GM10847 (cell line): Measurements from ENCODE around the gene TTC21A.

ENCODE experiments used
- POLR2A ChIP-seq: IDR thresholded peaks from 2 replicates; pipeline ENCODE4 v1.6.1; 2011; ENCODE audit not compliant: insufficient read length; ENCODE audit errors: extremely low read depth

TTC21A gene, protein sequence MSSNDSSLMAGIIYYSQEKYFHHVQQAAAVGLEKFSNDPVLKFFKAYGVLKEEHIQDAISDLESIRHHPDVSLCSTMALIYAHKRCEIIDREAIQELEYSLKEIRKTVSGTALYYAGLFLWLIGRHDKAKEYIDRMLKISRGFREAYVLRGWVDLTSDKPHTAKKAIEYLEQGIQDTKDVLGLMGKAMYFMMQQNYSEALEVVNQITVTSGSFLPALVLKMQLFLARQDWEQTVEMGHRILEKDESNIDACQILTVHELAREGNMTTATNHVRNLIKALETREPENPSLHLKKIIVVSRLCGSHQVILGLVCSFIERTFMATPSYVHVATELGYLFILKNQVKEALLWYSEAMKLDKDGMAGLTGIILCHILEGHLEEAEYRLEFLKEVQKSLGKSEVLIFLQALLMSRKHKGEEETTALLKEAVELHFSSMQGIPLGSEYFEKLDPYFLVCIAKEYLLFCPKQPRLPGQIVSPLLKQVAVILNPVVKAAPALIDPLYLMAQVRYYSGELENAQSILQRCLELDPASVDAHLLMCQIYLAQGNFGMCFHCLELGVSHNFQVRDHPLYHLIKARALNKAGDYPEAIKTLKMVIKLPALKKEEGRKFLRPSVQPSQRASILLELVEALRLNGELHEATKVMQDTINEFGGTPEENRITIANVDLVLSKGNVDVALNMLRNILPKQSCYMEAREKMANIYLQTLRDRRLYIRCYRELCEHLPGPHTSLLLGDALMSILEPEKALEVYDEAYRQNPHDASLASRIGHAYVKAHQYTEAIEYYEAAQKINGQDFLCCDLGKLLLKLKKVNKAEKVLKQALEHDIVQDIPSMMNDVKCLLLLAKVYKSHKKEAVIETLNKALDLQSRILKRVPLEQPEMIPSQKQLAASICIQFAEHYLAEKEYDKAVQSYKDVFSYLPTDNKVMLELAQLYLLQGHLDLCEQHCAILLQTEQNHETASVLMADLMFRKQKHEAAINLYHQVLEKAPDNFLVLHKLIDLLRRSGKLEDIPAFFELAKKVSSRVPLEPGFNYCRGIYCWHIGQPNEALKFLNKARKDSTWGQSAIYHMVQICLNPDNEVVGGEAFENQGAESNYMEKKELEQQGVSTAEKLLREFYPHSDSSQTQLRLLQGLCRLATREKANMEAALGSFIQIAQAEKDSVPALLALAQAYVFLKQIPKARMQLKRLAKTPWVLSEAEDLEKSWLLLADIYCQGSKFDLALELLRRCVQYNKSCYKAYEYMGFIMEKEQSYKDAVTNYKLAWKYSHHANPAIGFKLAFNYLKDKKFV (N-terminal part only)

DNA sequence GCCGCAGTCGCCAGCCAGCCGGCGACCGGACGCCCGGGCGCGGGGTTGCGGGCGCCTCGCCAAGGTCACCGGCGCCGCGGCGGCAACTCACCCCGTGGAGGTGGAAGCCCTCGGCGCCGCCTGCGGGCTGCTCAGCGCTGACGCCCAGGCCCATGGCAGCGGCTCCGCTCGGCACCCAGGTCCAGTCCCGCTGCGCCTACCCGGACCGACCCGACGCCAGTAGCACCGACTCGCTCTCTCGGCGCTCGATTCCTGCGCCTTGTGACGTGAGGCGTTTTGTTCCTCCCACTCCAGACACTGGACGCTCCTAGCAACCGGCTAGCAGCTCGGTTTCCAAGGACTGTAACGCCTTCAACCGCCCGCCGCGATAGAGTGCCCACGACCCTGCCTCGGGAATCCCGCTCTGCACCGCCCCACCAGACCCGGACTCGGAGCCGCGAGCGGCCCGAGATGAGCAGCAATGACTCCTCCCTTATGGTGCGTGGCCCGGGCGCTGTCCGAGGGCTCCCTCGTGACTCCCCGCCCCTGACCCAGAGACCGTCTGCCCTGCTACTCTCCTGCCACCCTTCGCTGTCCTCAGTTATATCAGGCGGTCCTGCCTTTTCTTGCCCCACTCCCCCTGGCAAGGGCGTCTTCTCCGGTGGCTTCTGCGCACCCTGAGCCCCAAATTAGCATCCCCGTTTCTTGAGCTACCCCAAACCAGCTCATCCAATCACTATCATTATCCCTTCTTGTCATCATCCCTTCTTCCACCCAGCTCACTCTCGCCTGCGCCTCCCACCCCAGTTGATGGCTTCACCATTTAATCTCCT is at the start of gene TTC21A, which contains the start of gene GORASP1:
TTC21A (plus strand) TSS at position 293 of the 812 bp plus-strand sequence; CDS start at position 451, 158 bp downstream.
GORASP1 (minus strand) TSS at position 240 of the 812 bp plus-strand sequence; CDS start at position 154, 86 bp downstream.
- peak; percentile 51 for TF ChIP-seq POLR2A

DNA sequence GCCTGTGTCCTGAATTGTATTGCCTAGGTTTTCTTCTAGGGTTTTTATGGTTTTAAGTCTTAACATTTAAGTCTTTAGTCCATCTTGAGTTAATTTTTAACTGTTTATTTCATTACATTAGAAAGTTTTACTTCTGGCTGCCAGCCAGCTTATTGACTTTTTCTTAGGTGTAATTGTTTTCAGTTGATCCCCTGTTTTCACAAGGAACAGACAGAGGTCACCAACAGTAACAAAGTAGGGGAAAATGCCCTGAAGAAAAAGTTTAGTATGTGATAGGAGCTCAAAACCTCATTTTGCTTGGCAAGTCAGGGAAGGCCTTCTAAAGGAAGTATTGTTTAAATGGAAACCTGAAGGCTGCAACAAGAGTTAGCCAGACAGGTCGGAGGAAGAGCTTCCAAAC is 45.3 kb upstream of the TTC21A start:
- no peak for TF ChIP-seq POLR2A

DNA sequence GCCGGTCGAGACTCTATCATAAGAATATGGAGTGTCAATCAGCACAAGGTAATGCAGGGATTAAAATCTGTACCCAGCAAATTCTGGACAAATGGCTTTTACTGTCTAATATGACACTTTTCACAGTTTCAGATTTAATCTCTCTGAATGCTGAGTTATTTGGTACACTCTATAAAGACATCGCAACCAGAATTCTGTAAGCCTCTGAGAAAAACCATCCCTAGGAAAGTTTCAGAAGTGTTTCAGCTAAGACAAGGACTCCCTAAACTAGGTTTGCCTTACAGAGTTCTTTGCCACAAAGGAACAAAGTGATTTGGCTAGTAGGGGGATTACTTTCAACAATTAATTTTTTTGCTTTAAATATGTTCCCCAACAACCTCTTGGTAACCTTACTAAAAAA is 44.3 kb upstream of the TTC21A start:
- TF ChIP-seq POLR2A = no peak

DNA sequence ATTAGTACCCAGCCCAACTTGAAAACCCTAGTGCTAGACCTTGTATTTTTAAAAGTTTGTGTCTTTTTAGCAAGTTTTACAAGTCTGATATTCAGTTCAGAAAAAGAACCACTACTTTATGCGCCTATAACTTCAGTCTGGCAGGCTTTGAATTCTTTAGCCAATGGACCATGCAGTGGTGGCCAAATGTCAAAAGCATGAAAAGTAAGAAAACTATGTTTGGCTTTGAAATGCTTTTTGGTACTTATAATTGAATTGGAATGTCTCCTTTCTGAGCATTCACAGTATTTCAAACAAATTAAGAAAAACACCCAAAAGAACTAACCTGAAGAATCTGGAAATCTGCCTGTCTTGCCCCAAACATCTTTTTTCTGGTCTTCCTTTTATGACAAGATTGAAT is 42.8 kb upstream of the TTC21A start:
- no peak for TF ChIP-seq POLR2A

DNA sequence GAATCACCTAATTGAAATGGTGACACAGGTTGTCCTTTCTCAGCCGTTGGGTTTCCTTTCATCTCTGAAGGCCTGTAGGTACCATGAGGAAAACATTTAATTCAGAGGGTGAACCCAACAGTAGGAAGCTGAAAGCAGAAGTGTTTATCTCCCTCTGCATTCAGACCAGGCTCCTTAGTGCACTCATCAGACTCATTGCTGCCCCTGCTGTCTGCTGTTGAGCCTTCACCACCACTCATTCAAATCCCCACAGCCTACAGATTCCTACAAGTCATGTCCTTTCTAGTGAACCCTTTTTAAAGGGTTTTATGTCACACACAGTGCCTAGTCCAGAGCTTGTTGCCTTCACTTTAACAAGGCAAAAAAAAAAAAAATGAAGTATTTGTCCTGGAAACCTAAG is 42.3 kb upstream of the TTC21A start:
- TF ChIP-seq POLR2A = no peak

DNA sequence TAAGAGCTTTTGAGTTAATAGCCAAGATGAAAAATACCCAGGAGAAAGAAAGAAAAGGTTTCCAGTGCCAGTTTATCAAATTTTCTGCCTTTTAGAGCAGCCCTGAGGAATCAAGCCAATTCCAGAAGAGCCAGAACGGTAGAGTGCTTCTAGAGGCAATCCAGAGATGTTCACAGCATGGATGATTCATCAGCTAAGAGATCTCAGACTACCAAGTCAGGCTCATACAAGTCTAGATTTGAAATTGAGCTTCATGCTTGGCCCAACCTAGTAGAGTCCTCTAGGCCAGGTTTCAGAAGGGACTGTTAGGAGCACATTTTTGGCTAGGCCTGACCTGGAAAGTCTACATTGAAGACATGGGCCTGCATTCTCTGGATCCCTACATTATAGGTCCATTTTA is 40.2 kb upstream of the TTC21A start:
- no peak for TF ChIP-seq POLR2A

DNA sequence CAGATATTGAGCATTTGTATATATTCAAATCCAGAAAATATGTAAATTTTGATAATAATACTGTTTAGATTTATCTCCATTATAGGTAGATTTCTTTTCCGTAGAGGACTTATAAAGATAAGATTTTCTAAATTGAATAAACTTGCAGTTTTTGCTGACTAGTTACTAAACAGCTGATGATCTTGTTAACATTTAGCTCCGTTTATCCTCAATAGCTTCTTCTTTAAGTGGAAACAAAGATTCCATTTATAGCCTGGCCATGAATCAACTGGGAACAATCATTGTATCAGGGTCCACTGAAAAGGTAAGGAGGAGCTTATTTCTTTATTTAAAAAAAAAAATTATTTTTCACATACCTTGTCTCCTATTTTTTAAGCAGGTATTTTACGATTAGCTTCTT is 38.9 kb upstream of the TTC21A start:
- TF ChIP-seq POLR2A = no peak

DNA sequence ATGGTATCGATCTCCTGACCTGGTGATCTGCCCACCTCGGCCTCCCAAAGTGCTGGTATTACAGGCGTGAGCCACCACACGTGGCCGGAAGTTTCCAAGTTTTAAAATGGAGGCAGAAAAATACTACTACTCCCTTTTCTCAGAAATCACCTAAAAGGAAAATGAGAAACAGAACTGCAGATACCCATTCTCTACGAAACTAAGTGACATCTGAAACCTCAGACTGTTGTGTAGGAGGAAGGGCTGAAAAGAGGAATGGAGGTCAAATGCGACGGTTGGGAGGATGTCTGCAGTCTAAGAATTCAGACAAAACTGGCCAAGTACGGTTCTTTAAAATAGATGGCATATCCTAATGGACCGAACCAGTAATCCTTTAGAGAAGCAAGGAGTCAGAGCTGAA is 31.6 kb upstream of the TTC21A start:
- TF ChIP-seq POLR2A = no peak

DNA sequence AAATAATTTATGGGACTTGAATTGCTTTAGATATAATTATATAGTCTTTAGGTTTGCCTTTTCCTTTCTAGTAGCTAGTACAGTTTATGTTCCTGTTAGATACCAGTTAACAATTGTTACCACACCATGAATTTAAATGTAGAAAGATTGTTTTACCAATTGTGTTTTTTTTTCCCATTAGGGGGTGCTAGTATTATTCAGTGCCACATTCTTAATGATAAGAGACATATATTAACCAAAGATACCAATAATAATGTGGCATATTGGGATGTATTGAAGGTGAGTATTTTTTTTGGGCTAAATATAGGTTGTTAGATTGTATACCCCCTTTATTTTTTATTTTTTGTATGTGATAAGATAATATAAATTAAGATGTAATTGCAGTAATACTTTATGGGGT is 27.9 kb upstream of the TTC21A start:
- no peak for TF ChIP-seq POLR2A

DNA sequence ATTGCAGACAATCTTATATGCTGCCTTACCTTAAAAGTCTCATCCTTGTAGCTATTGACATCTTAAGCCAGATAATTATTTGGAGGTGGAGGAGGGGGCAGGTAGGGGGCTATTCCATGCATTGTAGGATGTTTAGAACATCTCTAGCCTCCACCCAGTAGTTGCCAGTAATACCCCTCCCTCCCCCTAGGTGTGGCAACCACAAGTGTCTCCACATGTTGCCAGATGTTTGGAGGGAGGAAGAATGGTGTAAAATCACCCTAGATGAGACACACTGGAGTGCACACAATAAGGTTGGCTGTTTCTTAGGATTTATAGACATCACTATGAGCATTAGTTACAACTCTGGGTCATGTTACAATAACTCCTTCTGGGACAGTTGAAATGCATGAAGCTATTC is 27.5 kb upstream of the TTC21A start:
- no peak for TF ChIP-seq POLR2A

DNA sequence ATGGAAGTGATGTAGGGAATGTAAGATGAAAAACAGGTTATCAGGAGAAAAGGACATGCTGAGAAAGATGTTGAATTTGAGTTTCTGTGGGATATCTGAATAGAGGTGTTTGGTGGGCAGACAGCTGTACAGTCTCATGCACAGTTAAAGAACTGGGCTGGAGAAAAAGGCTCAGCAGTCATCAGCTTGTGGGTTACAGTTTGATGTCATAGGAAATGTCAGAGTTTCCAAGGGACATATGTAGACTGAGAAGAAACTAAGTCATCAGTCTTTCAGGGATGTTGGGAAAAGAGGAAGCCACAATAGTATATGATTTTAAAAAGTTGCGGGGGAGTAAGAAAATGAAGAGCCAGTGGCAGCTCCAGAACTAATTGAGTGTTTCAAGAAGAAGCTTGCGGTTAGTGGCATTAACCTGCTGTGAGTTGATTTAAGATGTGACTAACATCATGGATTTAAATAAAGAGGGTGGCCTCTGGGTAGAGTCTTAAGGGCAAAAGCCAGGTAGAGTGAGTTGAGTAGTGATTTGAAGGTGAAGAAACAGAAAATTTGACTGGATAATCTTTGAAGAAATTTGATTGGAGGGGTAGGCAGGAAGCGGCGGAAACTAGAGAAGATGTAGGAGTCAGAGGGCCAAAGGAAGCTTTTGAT is 24.7 kb upstream of the TTC21A start:
- TF ChIP-seq POLR2A = no peak

DNA sequence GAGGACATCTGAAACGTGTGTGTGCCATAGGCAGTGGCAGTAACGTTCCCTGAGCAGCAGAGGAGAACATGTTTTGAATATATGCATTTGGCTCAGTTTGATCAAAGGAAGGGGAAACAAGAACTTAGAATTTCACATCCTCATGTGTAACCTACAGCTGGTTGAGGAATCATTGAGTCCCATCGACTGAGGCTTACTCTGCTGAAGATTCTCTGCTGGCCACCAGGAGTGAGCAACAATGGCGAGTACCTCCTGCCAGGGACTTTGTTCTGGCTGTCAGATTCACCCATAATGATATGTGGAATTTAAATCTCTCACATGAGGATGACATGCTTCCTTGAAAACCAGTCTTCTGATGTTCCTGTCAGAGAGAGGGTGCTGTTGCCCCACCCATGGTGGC is 21.3 kb upstream of the TTC21A start:
- no peak for TF ChIP-seq POLR2A

DNA sequence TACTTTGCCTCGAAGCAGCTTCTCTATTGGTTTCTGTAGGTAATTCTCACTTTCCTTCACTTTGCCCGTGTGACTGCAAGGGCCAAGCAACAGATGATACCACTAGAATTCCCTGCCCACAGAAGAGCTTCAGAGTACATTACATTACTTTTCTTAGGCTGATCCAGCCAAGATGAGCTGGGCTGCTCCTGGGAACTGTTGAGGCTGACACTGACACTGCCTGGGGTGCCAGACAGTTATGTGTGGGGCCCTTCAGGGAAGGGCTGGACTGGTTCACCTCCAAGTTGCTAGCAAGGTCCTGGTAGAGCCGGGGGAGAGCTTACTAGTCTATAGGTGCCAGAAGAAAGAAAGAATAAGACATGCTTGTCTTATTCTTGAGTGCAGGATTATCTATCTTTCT is 19.0 kb upstream of the TTC21A start:
- no peak for TF ChIP-seq POLR2A

DNA sequence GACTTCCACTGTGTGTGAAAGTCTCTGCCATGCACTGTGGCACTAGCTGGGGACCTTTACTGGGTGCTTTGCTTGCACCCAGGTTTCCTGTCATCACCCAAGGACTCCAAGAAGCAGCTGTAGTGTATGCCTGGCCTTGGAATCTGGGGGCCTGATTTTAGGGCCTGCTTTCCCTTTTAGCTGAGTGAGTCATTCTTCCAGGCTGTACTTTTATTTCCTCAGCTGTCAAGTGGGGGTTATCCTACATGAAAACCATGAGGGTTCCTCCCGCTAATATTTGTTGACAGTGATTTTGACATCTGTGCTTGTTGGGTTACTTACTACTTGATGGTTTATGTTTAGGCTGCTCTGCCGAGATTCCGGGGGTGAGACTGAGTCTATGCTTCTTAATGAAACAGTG is 18.6 kb upstream of the TTC21A start:
- TF ChIP-seq POLR2A = no peak

DNA sequence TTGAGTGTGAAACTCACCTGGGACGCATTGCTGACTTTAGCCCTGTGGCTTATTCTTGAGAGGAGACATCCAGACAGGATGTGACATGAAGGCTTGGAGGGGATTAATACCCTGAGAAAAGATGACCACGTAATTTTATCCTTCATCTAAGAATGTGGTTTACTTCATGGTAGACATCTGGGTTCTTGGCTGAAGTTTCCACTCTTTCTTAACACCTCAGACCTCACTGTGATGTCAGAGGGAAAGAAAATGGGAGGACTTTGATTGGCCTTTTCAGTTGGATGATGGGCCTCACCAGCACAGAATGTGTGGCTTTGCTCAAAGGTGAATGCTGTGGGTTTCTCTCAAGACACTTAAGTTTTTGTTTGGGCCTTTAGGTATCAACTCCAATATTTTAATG is 16.6 kb upstream of the TTC21A start:
- no peak for TF ChIP-seq POLR2A
